Gastrocnemius medialis (tissue), 4 donors: ENCODE data around the gene B4GALT2.

Experiments
- POLR2A ChIP-seq, 2 donors: fragments of 450-650 bp; IDR thresholded peaks; one replicate each; pipeline ENCODE4 v1.6.1; 2017; ENCODE audit warnings: antibody characterized with exemption in 2 of 2, mild to moderate bottlenecking in 2 of 2, moderate library complexity in 2 of 2
- TF ChIP-seq, protein P1 (sequence below), 5 experiments: fragments of 450-650 bp in 3 of 5; fragments of 200-600 bp in 2 of 5; sonication (generic) in 2 of 5; IDR thresholded peaks in 4 of 5; conservative IDR thresholded peaks in 1 of 5; 1 replicate in 4 of 5; 2 replicates in 1 of 5; pipeline ENCODE4 v1.5.1; 2016 to 2019; ENCODE audit warnings: antibody characterized with exemption in 5 of 5, mild to moderate bottlenecking in 3 of 5, moderate library complexity in 3 of 5

DNA sequence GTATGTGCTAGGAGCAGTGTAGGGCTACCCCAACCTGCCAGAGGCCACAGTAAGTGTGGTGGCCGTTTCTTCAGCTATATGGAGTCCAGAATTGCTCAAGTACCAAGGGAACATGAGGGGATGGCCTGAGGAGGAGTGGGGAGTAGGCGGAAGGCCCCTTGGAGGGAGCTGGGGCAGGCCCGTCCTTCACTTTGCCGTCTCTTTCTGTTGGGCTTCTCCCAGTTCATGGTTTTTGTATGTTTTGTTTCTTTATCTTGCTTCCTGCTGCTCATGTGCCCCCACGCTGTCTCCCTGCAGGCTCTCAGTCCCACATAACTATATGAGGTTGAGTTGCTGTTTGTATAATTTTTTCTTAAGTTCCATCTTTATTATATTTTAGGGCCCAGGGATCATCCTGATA lies 15.1 kb upstream of the B4GALT2 start:
- TF ChIP-seq, protein P1, sequence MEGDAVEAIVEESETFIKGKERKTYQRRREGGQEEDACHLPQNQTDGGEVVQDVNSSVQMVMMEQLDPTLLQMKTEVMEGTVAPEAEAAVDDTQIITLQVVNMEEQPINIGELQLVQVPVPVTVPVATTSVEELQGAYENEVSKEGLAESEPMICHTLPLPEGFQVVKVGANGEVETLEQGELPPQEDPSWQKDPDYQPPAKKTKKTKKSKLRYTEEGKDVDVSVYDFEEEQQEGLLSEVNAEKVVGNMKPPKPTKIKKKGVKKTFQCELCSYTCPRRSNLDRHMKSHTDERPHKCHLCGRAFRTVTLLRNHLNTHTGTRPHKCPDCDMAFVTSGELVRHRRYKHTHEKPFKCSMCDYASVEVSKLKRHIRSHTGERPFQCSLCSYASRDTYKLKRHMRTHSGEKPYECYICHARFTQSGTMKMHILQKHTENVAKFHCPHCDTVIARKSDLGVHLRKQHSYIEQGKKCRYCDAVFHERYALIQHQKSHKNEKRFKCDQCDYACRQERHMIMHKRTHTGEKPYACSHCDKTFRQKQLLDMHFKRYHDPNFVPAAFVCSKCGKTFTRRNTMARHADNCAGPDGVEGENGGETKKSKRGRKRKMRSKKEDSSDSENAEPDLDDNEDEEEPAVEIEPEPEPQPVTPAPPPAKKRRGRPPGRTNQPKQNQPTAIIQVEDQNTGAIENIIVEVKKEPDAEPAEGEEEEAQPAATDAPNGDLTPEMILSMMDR (IDR thresholded peaks at IDR 0.05 in 4 of 5, conservative IDR thresholded peaks at IDR 0.05 in 1 of 5) = no peak
- TF ChIP-seq POLR2A (IDR thresholded peaks at IDR 0.05) = no peak
